ENCODE measurements around the gene CD2AP. TPM values are rescaled to one million over a fixed set of nuclear protein-coding genes. Genes with fewer than 3 reads are reported as not detected.

CD2AP gene
- total and polyA plus RNA-seq, 4 donors, result 8.5 to 28.8 (median 16.7) TPM

DNA sequence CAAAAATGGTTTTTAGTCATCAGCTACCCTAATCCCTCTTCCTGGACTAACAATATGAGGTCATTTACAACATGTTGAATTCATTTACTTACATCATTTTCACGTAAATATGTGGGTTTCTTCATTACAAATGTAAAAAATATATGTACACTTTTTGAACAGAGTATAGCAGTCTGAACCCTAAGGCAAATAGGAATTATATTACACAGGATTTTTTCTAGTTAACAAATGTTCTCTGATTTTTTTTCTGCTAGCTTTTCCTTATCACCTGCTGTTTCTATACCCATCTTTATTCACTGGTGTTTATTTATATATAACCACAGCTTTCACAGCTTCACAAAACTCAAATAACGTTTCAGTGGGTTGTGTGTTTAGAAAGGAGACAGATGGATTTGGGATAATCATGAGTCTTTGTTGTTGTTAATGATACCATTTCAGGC, 21.0 kb upstream of the CD2AP start:
- H3K27ac ChIP-seq (ENCODE audit: low read depth, low read length), result no peak overlapping the region
- WGBS (ENCODE audit: insufficient coverage), result no CpG with 5 or more reads among the region's 2 CpGs
- H3K9me3 ChIP-seq (ENCODE audit: control insufficient read depth, insufficient read depth, low read length), result no peaks in the 10 kb centered on the region
- no peaks in the 10 kb centered on the region for H3K4me1 ChIP-seq (ENCODE audit: control insufficient read depth, insufficient read depth, low read length)
- no peak overlapping the region for H3K4me3 ChIP-seq (ENCODE audit: low read depth, low read length)
- no peaks in the 10 kb centered on the region for H3K36me3 ChIP-seq (ENCODE audit: control insufficient read depth, insufficient read depth, low read length)
- DNase-seq (ENCODE audit: low read depth in 4 of 6, low spot score in 6 of 6), result no peak
- H3K27me3 ChIP-seq (ENCODE audit: control insufficient read depth, insufficient read depth, low read length), result no peaks in the 10 kb centered on the region

DNA sequence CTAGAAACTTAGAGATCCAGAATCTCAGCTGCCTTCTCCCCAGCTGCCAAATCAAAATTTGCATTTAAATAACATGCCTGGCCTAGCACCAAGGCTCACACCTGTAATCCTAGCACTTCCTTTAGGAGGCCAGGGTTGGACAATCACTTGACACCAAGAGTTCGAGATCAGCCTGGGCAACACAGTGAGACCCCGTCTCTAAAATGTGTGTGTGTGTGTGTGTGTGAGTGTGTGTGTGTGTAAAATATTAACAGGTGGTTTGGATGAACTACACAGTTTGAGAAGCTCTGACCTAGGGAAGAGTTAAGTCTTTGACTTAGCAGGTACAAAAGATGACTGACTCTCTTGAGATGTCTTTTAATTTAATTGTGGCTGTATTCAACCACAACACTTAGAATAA, 20.2 kb upstream of the CD2AP start:
- Histone ChIP-seq H3K4me1 (ENCODE audit: control insufficient read depth, insufficient read depth, low read length) (no peaks in the 10 kb centered on the region), H3K9me3 (ENCODE audit: control insufficient read depth, insufficient read depth, low read length) (no peaks in the 10 kb centered on the region), H3K4me3 (ENCODE audit: low read depth, low read length) (no peak overlapping the region), H3K36me3 (ENCODE audit: control insufficient read depth, insufficient read depth, low read length) (no peaks in the 10 kb centered on the region), H3K27ac (ENCODE audit: low read depth, low read length) (no peak overlapping the region), H3K27me3 (ENCODE audit: control insufficient read depth, insufficient read depth, low read length) (no peaks in the 10 kb centered on the region)
- DNase-seq (ENCODE audit: low read depth in 4 of 6, low spot score in 6 of 6), result no peak
- WGBS (ENCODE audit: insufficient coverage), result 100% methylated on average over 1 of the region's 2 CpGs

DNA sequence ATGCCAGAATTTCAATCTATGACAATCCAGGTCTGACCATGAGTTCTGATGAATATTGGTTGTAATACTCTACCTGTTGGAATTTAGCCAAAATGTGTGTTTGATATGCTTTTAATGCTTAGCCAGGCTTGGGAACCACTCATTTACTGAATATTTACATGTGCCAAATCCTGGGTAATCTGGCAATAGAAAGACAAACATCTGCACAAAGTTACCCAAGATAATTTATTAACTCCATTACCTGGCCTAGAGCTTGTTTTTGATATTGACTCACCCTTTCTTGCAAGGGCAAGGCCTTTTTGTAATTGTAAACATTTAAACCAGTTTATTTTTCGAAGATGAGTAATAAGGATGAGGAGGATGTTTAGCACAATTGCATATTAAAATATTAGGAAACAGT, 13.5 kb upstream of the CD2AP start:
- Histone ChIP-seq H3K4me1 (ENCODE audit: control insufficient read depth, insufficient read depth, low read length) (no peaks in the 10 kb centered on the region), H3K27me3 (ENCODE audit: control insufficient read depth, insufficient read depth, low read length) (no peaks in the 10 kb centered on the region), H3K9me3 (ENCODE audit: control insufficient read depth, insufficient read depth, low read length) (no peaks in the 10 kb centered on the region), H3K4me3 (ENCODE audit: low read depth, low read length) (no peak overlapping the region), H3K36me3 (ENCODE audit: control insufficient read depth, insufficient read depth, low read length) (no peaks in the 10 kb centered on the region), H3K27ac (ENCODE audit: low read depth, low read length) (no peak overlapping the region)
- no CpG with 5 or more reads among the region's 1 CpG for WGBS (ENCODE audit: insufficient coverage)
- no peak for DNase-seq (ENCODE audit: low read depth in 4 of 6, low spot score in 6 of 6)

DNA sequence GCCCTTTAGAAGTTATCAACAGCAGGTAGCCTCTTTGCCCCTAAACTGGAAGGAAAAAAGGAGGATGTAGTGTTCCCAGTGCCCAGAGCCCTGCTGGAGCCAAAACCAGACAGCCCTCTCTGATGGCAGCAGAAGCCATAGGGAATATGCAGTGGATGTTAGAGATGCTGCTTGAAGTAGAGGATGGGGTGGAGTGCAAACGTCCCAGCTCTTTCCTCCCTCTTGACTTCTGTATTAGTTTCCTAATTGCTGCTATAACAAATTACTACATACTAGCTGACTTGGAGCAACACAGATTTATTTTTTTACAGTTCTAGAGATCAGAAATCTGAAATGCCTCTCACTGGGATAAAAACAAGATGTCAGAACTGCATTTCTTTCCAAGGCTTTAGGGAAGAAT, 12.5 kb upstream of the CD2AP start:
- DNase-seq (ENCODE audit: low read depth in 4 of 6, low spot score in 6 of 6), result no peak
- H3K27ac ChIP-seq (ENCODE audit: low read depth, low read length), result no peak overlapping the region
- no peaks in the 10 kb centered on the region for H3K36me3 ChIP-seq (ENCODE audit: control insufficient read depth, insufficient read depth, low read length)
- WGBS (ENCODE audit: insufficient coverage), result no CpG with 5 or more reads among the region's 1 CpG
- H3K27me3 ChIP-seq (ENCODE audit: control insufficient read depth, insufficient read depth, low read length), result no peaks in the 10 kb centered on the region
- H3K9me3 ChIP-seq (ENCODE audit: control insufficient read depth, insufficient read depth, low read length), result no peaks in the 10 kb centered on the region
- no peaks in the 10 kb centered on the region for H3K4me1 ChIP-seq (ENCODE audit: control insufficient read depth, insufficient read depth, low read length)
- H3K4me3 ChIP-seq (ENCODE audit: low read depth, low read length), result no peak overlapping the region

DNA sequence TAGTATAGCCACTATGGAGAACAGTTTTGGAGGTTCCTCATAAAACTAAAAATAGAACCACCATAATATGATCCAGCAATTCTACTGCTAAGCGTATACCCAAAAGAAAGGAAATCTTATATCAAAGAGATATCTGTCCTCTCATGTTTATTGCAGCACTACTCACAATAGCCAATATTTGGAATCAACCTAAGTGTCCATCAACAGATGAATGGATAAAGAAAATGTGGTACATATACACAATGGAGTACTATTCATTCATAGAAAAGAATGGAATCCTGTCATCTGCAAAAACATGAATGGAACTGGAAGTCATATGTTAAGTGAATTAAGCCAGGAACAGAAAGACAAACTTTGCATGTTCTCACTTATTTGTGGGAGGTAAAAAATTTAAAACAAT, 5.7 kb upstream of the CD2AP start:
- Histone ChIP-seq H3K9me3 (ENCODE audit: control insufficient read depth, insufficient read depth, low read length) (no peaks in the 10 kb centered on the region), H3K4me1 (ENCODE audit: control insufficient read depth, insufficient read depth, low read length) (no peaks in the 10 kb centered on the region), H3K36me3 (ENCODE audit: control insufficient read depth, insufficient read depth, low read length) (no peaks in the 10 kb centered on the region), H3K27ac (ENCODE audit: low read depth, low read length) (no peak overlapping the region), H3K4me3 (ENCODE audit: low read depth, low read length) (no peak overlapping the region), H3K27me3 (ENCODE audit: control insufficient read depth, insufficient read depth, low read length) (no peaks in the 10 kb centered on the region)
- no peak for DNase-seq (ENCODE audit: low read depth in 4 of 6, low spot score in 6 of 6)
- no CpG with 5 or more reads among the region's 1 CpG for WGBS (ENCODE audit: insufficient coverage)

DNA sequence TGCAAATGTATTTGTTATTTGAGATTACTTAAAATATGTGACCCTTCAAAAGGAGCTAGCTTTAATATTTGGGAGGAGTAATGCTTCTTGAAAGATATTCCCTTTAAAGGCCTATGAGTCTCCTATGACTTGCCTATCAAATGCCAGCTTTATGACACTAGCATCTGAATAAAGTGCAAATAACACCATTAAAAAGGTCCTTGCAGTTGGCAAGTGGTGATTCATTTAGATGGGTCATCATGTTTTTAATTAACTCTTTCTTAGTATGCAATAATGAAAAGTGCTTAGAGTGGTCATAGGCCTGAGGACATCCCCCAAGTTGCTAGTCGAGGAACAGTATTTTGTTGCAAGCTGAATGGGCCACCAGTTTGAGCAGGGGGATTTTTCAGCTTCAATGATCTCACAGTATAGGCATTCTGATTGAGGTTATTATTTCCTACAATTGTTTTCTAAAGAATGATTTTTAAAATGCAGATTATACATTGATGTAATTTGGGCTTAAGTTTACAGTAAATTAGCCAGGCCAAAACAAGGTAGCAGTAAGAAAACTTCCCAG, 3.7 kb upstream of the CD2AP start:
- no peak for DNase-seq (ENCODE audit: low read depth in 4 of 6, low spot score in 6 of 6)
- H3K9me3 ChIP-seq (ENCODE audit: control insufficient read depth, insufficient read depth, low read length), result no peaks in the 10 kb centered on the region
- no peaks in the 10 kb centered on the region for H3K27me3 ChIP-seq (ENCODE audit: control insufficient read depth, insufficient read depth, low read length)
- H3K4me3 ChIP-seq (ENCODE audit: low read depth, low read length), result no peak overlapping the region
- H3K36me3 ChIP-seq (ENCODE audit: control insufficient read depth, insufficient read depth, low read length), result no peaks in the 10 kb centered on the region
- 80% methylated on average over 1 of the region's 1 CpG for WGBS (ENCODE audit: insufficient coverage)
- H3K27ac ChIP-seq (ENCODE audit: low read depth, low read length), result no peak overlapping the region
- H3K4me1 ChIP-seq (ENCODE audit: control insufficient read depth, insufficient read depth, low read length), result peaks cover 3% of the 10 kb centered on the region

DNA sequence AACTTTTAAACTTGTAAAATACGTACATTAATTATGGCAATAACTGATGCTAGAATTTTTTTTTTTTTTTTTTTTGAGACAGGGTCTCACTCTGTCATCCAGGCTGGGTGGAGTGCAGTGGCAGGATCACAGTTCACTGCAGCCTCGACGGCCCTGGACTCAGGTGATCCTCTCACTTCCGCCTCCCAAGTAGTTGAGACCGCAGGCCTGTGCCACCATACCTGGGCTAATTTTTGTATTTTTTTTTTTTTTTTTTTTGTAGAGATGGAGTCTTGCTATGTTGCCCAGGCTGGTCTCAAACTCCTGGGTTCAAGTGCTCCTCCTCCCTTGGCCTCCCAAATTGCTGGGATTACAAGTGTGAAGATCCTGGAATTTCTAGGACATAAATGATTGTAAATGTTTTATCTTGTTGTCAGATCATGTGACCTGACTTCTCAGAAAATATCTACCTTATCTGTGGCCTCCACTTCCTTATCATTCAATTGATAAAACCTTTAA, 2.2 kb upstream of the CD2AP start:
- WGBS (ENCODE audit: insufficient coverage), result 100% methylated on average over 2 of the region's 5 CpGs
- Histone ChIP-seq H3K27ac (ENCODE audit: low read depth, low read length) (no peak overlapping the region), H3K4me1 (ENCODE audit: control insufficient read depth, insufficient read depth, low read length) (peaks cover 3% of the 10 kb centered on the region), H3K27me3 (ENCODE audit: control insufficient read depth, insufficient read depth, low read length) (no peaks in the 10 kb centered on the region), H3K4me3 (ENCODE audit: low read depth, low read length) (no peak overlapping the region), H3K9me3 (ENCODE audit: control insufficient read depth, insufficient read depth, low read length) (no peaks in the 10 kb centered on the region), H3K36me3 (ENCODE audit: control insufficient read depth, insufficient read depth, low read length) (no peaks in the 10 kb centered on the region)
- no peak for DNase-seq (ENCODE audit: low read depth in 4 of 6, low spot score in 6 of 6)

DNA sequence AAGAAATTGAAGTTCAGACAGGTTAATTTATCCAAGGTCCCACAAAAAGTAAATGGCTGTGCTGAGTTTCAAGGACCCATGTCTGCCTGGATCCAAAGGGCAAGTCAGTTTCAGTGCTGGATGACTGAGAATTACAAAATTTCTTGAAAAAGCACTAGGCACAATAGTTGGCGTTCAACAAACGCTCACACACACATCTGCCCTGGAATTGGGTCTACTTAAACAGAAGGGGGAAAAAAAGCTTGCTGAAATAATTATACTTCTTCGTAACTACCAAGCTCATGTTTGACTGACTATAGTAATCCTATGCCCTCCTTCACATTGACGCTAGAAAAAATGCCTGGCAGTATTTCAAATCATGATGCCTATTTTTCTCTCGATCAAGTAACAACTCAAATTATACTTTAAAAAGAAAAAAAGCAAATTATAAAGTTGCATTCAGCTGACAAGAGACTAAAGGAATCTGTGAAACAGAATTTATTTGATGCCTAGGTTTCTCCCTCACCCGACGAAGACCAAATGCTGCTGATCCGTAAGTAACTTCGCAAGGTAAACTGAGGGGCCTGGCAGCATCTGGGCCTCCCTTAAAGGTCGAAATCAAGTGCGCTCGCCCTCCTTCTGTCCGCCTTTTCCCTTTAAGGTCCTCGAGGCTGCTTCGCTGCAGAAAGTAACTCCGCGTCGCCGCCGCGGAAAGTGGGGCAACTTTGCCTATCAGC, 650 bp upstream of the CD2AP start:
- peaks cover 3% of the 10 kb centered on the region for H3K4me1 ChIP-seq (ENCODE audit: control insufficient read depth, insufficient read depth, low read length)
- no peaks in the 10 kb centered on the region for H3K36me3 ChIP-seq (ENCODE audit: control insufficient read depth, insufficient read depth, low read length)
- no peak for DNase-seq (ENCODE audit: low read depth in 4 of 6, low spot score in 6 of 6)
- under 1% methylated on average over 17 of the region's 21 CpGs for WGBS (ENCODE audit: insufficient coverage)
- H3K9me3 ChIP-seq (ENCODE audit: control insufficient read depth, insufficient read depth, low read length), result no peaks in the 10 kb centered on the region
- peak overlapping the region; percentile 96 for H3K4me3 ChIP-seq (ENCODE audit: low read depth, low read length)
- H3K27ac ChIP-seq (ENCODE audit: low read depth, low read length), result peak overlapping the region; percentile 83
- H3K27me3 ChIP-seq (ENCODE audit: control insufficient read depth, insufficient read depth, low read length), result no peaks in the 10 kb centered on the region

DNA sequence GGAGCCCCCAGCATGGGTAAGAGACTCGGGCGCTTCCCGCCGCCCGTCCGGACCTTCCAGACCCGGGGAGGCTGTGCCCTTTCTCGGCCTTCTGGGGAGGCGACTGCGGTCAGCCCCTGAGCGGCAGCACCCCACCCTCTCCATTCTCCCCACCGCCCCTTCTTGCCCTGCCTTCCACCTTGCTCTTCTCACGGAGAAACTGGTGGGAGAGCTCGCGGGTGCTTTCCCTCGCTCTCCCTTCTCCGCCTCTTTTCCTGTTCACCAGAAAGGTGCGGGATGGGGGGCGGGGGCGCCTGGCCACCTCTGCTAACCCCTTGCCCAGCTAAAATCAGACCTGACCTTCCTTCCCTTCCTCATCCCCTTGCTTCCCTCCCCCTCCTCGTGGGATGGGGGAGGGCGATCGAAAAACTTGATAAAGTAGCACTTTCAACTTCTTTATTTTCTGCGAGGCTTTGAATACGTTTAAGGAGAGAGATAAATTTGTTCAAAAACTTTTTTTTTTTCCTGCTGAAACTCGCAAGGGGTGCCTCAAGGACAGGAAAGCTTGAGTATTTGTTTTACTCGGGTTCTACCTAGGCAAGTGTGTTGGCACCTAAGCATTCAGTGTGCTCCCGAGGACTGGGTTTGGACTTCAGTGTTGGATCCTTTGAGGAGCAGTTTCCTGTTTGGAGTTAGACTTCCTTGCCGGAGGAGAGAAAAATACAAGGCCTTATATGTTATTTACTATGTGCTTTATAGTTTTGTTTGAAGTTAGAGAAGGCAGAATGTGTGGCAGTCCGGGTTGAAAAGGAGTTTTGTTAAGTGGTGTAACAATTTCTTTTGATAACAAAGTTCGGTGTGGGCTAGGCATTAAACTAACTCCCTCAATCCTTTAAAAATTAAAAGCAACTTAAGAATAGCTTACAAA, 897 bp downstream of the CD2AP start:
- WGBS (ENCODE audit: insufficient coverage), result 0% methylated on average over 23 of the region's 31 CpGs
- H3K36me3 ChIP-seq (ENCODE audit: control insufficient read depth, insufficient read depth, low read length), result no peaks in the 10 kb centered on the region
- peak in 4 of 6 donors; percentile 4 to 41 (median 26) for DNase-seq (ENCODE audit: low read depth in 4 of 6, low spot score in 6 of 6)
- no peaks in the 10 kb centered on the region for H3K9me3 ChIP-seq (ENCODE audit: control insufficient read depth, insufficient read depth, low read length)
- H3K4me3 ChIP-seq (ENCODE audit: low read depth, low read length), result peak overlapping the region; percentile 96
- H3K4me1 ChIP-seq (ENCODE audit: control insufficient read depth, insufficient read depth, low read length), result peaks cover 3% of the 10 kb centered on the region
- peak overlapping the region; percentile 83 for H3K27ac ChIP-seq (ENCODE audit: low read depth, low read length)
- no peaks in the 10 kb centered on the region for H3K27me3 ChIP-seq (ENCODE audit: control insufficient read depth, insufficient read depth, low read length)
